Stimulated activated CD8-positive, alpha-beta memory T cell treated with anti-CD3 and anti-CD28 coated beads, Interleukin-15, amount 100 ng/mL, for 4 hours (primary cell): ENCODE measurements around the gene TMEM87B.

Experiments
- DNase-seq, 2 donors: peaks; one replicate each; pipeline ENCODE4 v3.0.0-alpha.2; 2020; ENCODE audit warnings: low read depth in 2 of 2

TMEM87B gene

GRCh38 chr2:112054847-112055729, at the start of gene TMEM87B:
Gene TMEM87B, plus strand, starts transcription at chr2:112055269. Its CDS starts 323 bp downstream, at chr2:112055592.
- peak; percentile 96 to 97 for DNase-seq

GRCh38 chr2:112005406-112006075, 49.5 kb upstream of the TMEM87B start:
- DNase-seq, result no peak

- DNase-seq, result no peak
Measured at GRCh38 chr2:112006076-112006410, 49.0 kb upstream of the TMEM87B start.

- DNase-seq, result no peak
Measured at GRCh38 chr2:112007493-112007892, 47.6 kb upstream of the TMEM87B start.

GRCh38 chr2:112008910-112009485, 46.1 kb upstream of the TMEM87B start:
- no peak for DNase-seq

GRCh38 chr2:112010751-112011150, 44.3 kb upstream of the TMEM87B start:
- no peak for DNase-seq

GRCh38 chr2:112012556-112012955, 42.5 kb upstream of the TMEM87B start:
- no peak for DNase-seq

GRCh38 chr2:112018846-112019245, 36.2 kb upstream of the TMEM87B start:
- DNase-seq, result no peak

- DNase-seq, result no peak
Measured at GRCh38 chr2:112019569-112019982, 35.5 kb upstream of the TMEM87B start.

GRCh38 chr2:112020561-112020960, 34.5 kb upstream of the TMEM87B start:
- DNase-seq, result no peak

GRCh38 chr2:112021290-112021689, 33.8 kb upstream of the TMEM87B start:
- no peak for DNase-seq

GRCh38 chr2:112021781-112022231, 33.3 kb upstream of the TMEM87B start:
- DNase-seq, result no peak

- DNase-seq, result no peak
Measured at GRCh38 chr2:112023707-112024106, 31.4 kb upstream of the TMEM87B start.

GRCh38 chr2:112024231-112024630, 30.8 kb upstream of the TMEM87B start:
- no peak for DNase-seq

- DNase-seq, result no peak
Measured at GRCh38 chr2:112024896-112025491, 30.1 kb upstream of the TMEM87B start.

GRCh38 chr2:112026509-112026908, 28.6 kb upstream of the TMEM87B start:
- no peak for DNase-seq

GRCh38 chr2:112027767-112028166, 27.3 kb upstream of the TMEM87B start:
- no peak for DNase-seq

- no peak for DNase-seq
Measured at GRCh38 chr2:112029164-112029563, 25.9 kb upstream of the TMEM87B start.

- no peak for DNase-seq
Measured at GRCh38 chr2:112031473-112032223, 23.4 kb upstream of the TMEM87B start.

GRCh38 chr2:112032224-112032586, 22.9 kb upstream of the TMEM87B start:
- no peak for DNase-seq

GRCh38 chr2:112032689-112033465, 22.2 kb upstream of the TMEM87B start:
- DNase-seq, result no peak
